HG02840 (cell line): ENCODE results near the gene CRISPLD2.

Experiments
- ATAC-seq: cut with Tn5 transposase; IDR thresholded peaks from one replicate; pipeline ENCODE4 v1.9.1; 2021; ENCODE audit warnings: mild to moderate bottlenecking, moderate library complexity, moderate number of reproducible peaks; ENCODE audit not compliant: unreplicated experiment, low FRiP score

CRISPLD2 gene

GRCh38 chr16:84899414-84899813 is 79.6 kb downstream of the CRISPLD2 start:
- no peak for ATAC-seq

GRCh38 chr16:84905965-84906460 is 86.2 kb downstream of the CRISPLD2 start:
- no peak for ATAC-seq

- no peak for ATAC-seq
Measured at GRCh38 chr16:84907051-84907450, 87.3 kb downstream of the CRISPLD2 start.

GRCh38 chr16:84907575-84907974 is 87.8 kb downstream of the CRISPLD2 start:
- no peak for ATAC-seq

- ATAC-seq = no peak
Measured at GRCh38 chr16:84909476-84910085, 89.8 kb downstream of the CRISPLD2 start.

- no peak for ATAC-seq
Measured at GRCh38 chr16:84911486-84912216, 91.9 kb downstream of the CRISPLD2 start.

GRCh38 chr16:84913315-84913714 is 93.5 kb downstream of the CRISPLD2 start:
- ATAC-seq = no peak

- ATAC-seq = no peak
Measured at GRCh38 chr16:84914273-84914672, 94.5 kb downstream of the CRISPLD2 start.

- ATAC-seq = no peak
Measured at GRCh38 chr16:84916178-84916577, 96.4 kb downstream of the CRISPLD2 start.

- ATAC-seq = no peak
Measured at GRCh38 chr16:84916850-84917249, 97.1 kb downstream of the CRISPLD2 start.

- no peak for ATAC-seq
Measured at GRCh38 chr16:84917492-84917891, 97.7 kb downstream of the CRISPLD2 start.

- no peak for ATAC-seq
Measured at GRCh38 chr16:84918006-84918909, 98.5 kb downstream of the CRISPLD2 start.

GRCh38 chr16:84919269-84919668 is 99.5 kb downstream of the CRISPLD2 start:
- ATAC-seq = no peak

- ATAC-seq = no peak
Measured at GRCh38 chr16:84919708-84920107, 99.9 kb downstream of the CRISPLD2 start.

- no peak for ATAC-seq
Measured at GRCh38 chr16:84920333-84920732, 100.5 kb downstream of the CRISPLD2 start.

GRCh38 chr16:84922351-84923120 is 102.8 kb downstream of the CRISPLD2 start:
- no peak for ATAC-seq

- no peak for ATAC-seq
Measured at GRCh38 chr16:84924331-84925091, 104.7 kb downstream of the CRISPLD2 start.

- no peak for ATAC-seq
Measured at GRCh38 chr16:84925092-84925772, 105.4 kb downstream of the CRISPLD2 start.

- no peak for ATAC-seq
Measured at GRCh38 chr16:84925773-84926372, 106.1 kb downstream of the CRISPLD2 start.
